WTC11 (cell line): ENCODE results near the gene CHCHD1.

Experiments used
- ATF1 ChIP-seq: sonication (generic); formaldehyde crosslinking; IDR thresholded peaks from 2 replicates; pipeline ENCODE4 v1.8.1; 2023; ENCODE audit warnings: mild to moderate bottlenecking, moderate library complexity, missing genetic modification reagents
- CREM ChIP-seq: sonication (generic); formaldehyde crosslinking; IDR thresholded peaks from 2 replicates; pipeline ENCODE4 v1.8.1; 2022; ENCODE audit warnings: mild to moderate bottlenecking, missing genetic modification reagents, moderate library complexity
- CTCF ChIP-seq: fragments of 200-600 bp; IDR thresholded peaks from 2 replicates; pipeline ENCODE4 v1.8.0; 2022; ENCODE audit warnings: antibody characterized with exemption
- IRF2 ChIP-seq: sonication (generic); formaldehyde crosslinking; IDR thresholded peaks from 2 replicates; pipeline ENCODE4 v1.8.0; 2022; ENCODE audit warnings: low read depth, missing genetic modification reagents, borderline replicate concordance
- MAX ChIP-seq: sonication (generic); formaldehyde crosslinking; IDR thresholded peaks from 2 replicates; pipeline ENCODE4 v1.8.0; 2022; ENCODE audit warnings: mild to moderate bottlenecking, missing genetic modification reagents
- SMAD3 ChIP-seq: sonication (generic); formaldehyde crosslinking; IDR thresholded peaks from 2 replicates; pipeline ENCODE4 v1.8.0; 2022; ENCODE audit warnings: missing genetic modification reagents, mild to moderate bottlenecking, borderline replicate concordance
- SP1 ChIP-seq: sonication (generic); formaldehyde crosslinking; conservative IDR thresholded peaks from 2 replicates; pipeline ENCODE4 v1.8.1; 2022; ENCODE audit warnings: missing genetic modification reagents
- USF2 ChIP-seq: sonication (generic); formaldehyde crosslinking; IDR thresholded peaks from 2 replicates; pipeline ENCODE4 v1.8.1; 2023; ENCODE audit warnings: mild to moderate bottlenecking, missing genetic modification reagents, moderate library complexity
- ZSCAN18 ChIP-seq: fragments of 250-450 bp; sonication (Bioruptor Pico); IDR thresholded peaks from 2 replicates; pipeline ENCODE4 v2.1.2; 2022; ENCODE audit warnings: mild to moderate bottlenecking, moderate library complexity

GRCh38 chr10:73734028-73734720, 47.7 kb upstream of the CHCHD1 start:
- TF ChIP-seq USF2 (CRISPR knock-in tag) (no peak), CTCF (no peak), IRF2 (no peak), ZSCAN18 (CRISPR knock-in tag) (no peak), ATF1 (CRISPR knock-in tag) (no peak), SMAD3 (CRISPR knock-in tag) (no peak), CREM (CRISPR knock-in tag) (no peak), SP1 (CRISPR knock-in tag) (no peak), MAX (no peak)
